Measurements from ENCODE around the gene RCOR3. TPM values are rescaled to one million over a fixed set of nuclear protein-coding genes. Genes with fewer than 3 reads are reported as not detected.

Gene RCOR3
- total and polyA plus RNA-seq, 2 donors from 2014 or later = 19.8 to 64.9 TPM

DNA sequence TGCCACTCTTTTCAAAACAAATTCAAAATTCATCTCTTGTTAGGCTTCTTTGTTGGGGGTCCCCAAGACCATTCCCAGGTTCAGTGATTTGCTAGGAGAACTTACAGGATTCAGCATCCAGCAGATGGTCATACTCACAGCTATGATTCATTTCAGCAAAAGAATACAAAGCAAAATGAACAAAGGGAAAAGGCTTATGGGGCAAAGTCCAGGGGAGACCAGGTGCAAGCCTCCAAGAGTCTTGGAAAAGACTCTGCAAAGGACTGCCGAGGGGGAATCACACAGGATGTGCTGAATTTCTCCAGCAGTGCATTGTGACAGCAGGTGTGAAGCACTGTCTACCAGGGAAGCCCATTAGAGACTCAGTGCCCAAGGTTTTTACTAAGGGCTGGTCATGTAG lies 74.7 kb downstream of the RCOR3 start:
- FAIRE-seq (no peak), DNase-seq (no peak)
- no peaks in the 10 kb centered on the region for H3K9me3 ChIP-seq (ENCODE audit: control insufficient read depth in 2 of 3, insufficient read depth in 1 of 3, low read length in 3 of 3)
- peaks cover 0 to 6% (median 5%) of the 10 kb centered on the region in 3 donors for H3K4me1 ChIP-seq (ENCODE audit: control insufficient read depth in 2 of 3, insufficient read depth in 2 of 3, low read depth in 1 of 3, low read length in 3 of 3)
- no peaks in the 10 kb centered on the region for H3K27me3 ChIP-seq (ENCODE audit: control insufficient read depth, insufficient read depth, low read length)
- no peaks in the 10 kb centered on the region for H3K36me3 ChIP-seq (ENCODE audit: control insufficient read depth in 2 of 3, insufficient read depth in 3 of 3, low read length in 3 of 3)
- TF ChIP-seq, protein P1, sequence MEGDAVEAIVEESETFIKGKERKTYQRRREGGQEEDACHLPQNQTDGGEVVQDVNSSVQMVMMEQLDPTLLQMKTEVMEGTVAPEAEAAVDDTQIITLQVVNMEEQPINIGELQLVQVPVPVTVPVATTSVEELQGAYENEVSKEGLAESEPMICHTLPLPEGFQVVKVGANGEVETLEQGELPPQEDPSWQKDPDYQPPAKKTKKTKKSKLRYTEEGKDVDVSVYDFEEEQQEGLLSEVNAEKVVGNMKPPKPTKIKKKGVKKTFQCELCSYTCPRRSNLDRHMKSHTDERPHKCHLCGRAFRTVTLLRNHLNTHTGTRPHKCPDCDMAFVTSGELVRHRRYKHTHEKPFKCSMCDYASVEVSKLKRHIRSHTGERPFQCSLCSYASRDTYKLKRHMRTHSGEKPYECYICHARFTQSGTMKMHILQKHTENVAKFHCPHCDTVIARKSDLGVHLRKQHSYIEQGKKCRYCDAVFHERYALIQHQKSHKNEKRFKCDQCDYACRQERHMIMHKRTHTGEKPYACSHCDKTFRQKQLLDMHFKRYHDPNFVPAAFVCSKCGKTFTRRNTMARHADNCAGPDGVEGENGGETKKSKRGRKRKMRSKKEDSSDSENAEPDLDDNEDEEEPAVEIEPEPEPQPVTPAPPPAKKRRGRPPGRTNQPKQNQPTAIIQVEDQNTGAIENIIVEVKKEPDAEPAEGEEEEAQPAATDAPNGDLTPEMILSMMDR (IDR thresholded peaks at IDR 0.05; ENCODE audit: borderline replicate concordance, extremely low read depth, insufficient read depth) = no peak
- no peak overlapping the region for H3K27ac ChIP-seq (ENCODE audit: low read depth in 2 of 2, low read length in 2 of 2)
- no peak overlapping the region for H3K9ac ChIP-seq (ENCODE audit: low read length in 3 of 3)
- intact Hi-C loops (cut with DNase I) = no loop called here
- no peak overlapping the region for H3K4me3 ChIP-seq (ENCODE audit: low read length in 3 of 3)

DNA sequence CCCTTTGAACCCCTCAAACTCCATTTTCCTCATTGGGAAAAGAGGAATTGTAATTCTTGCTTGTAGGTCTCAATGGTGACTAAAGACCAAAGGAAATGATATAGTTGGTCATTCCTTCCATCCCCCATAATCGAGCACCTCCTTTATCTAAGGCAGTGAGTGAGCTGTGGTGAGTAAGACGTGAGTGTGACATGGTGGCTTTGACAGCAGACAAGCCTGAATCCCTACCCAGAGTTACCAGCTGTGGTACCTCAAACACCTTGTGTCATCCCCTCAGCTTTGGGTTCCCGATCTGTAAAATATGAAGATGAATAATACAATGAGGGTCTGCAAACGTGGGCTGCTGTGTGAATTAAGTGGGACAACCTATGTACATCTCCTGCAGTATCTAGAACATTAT lies 75.8 kb downstream of the RCOR3 start:
- Histone ChIP-seq H3K9me3 (ENCODE audit: control insufficient read depth in 2 of 3, insufficient read depth in 1 of 3, low read length in 3 of 3) (no peaks in the 10 kb centered on the region), H3K27ac (ENCODE audit: low read depth in 2 of 2, low read length in 2 of 2) (no peak overlapping the region), H3K27me3 (ENCODE audit: control insufficient read depth, insufficient read depth, low read length) (no peaks in the 10 kb centered on the region), H3K4me3 (ENCODE audit: low read length in 3 of 3) (no peak overlapping the region), H3K36me3 (ENCODE audit: control insufficient read depth in 2 of 3, insufficient read depth in 3 of 3, low read length in 3 of 3) (no peaks in the 10 kb centered on the region), H3K4me1 (ENCODE audit: control insufficient read depth in 2 of 3, insufficient read depth in 2 of 3, low read depth in 1 of 3, low read length in 3 of 3) (peaks cover 0 to 5% (median 2%) of the 10 kb centered on the region in 3 donors), H3K9ac (ENCODE audit: low read length in 3 of 3) (no peak overlapping the region)
- no peak for FAIRE-seq
- TF ChIP-seq, protein P1 (IDR thresholded peaks at IDR 0.05; ENCODE audit: borderline replicate concordance, extremely low read depth, insufficient read depth) = no peak
- intact Hi-C loops (cut with DNase I) = no loop called here
- DNase-seq = no peak

DNA sequence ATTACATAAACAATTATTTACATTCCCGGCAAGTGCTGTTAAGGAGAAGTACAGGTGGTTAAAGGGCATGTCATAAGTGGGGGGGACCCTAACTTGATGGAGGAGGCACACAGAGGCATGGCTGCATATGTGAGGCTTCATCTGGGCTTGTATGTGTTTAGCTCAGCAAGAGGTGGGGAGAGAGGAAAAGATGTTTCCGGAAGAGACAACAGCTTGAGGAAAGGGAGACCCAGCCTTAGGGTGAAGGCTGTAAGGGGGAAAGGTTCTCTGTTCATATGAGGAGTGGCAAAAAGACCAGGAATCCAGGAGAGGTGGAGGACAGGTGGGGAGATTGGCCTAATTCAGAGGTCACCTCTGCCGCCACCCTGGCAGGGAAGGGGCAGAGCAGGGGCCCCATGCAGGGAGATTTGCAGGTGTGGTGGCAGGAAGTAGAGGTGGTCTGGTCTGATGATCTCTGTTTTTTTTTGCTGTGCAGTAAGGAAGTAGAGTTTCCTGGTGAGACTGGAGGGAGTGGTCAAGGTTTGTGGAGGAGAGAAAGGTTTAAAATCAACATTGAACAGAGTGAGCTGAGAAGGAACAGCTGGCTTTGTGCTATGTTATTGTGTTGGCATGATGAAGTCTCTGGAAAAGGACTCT lies 76.5 kb downstream of the RCOR3 start:
- Histone ChIP-seq H3K9me3 (ENCODE audit: control insufficient read depth in 2 of 3, insufficient read depth in 1 of 3, low read length in 3 of 3) (no peaks in the 10 kb centered on the region), H3K9ac (ENCODE audit: low read length in 3 of 3) (no peak overlapping the region), H3K27ac (ENCODE audit: low read depth in 2 of 2, low read length in 2 of 2) (no peak overlapping the region), H3K36me3 (ENCODE audit: control insufficient read depth in 2 of 3, insufficient read depth in 3 of 3, low read length in 3 of 3) (no peaks in the 10 kb centered on the region), H3K27me3 (ENCODE audit: control insufficient read depth, insufficient read depth, low read length) (no peaks in the 10 kb centered on the region), H3K4me1 (ENCODE audit: control insufficient read depth in 2 of 3, insufficient read depth in 2 of 3, low read depth in 1 of 3, low read length in 3 of 3) (peaks cover 0 to 5% (median 2%) of the 10 kb centered on the region in 3 donors), H3K4me3 (ENCODE audit: low read length in 3 of 3) (no peak overlapping the region)
- no peak for DNase-seq
- intact Hi-C loops (cut with DNase I) = no loop called here
- TF ChIP-seq, protein P1 (IDR thresholded peaks at IDR 0.05; ENCODE audit: borderline replicate concordance, extremely low read depth, insufficient read depth) = no peak
- no peak for FAIRE-seq

DNA sequence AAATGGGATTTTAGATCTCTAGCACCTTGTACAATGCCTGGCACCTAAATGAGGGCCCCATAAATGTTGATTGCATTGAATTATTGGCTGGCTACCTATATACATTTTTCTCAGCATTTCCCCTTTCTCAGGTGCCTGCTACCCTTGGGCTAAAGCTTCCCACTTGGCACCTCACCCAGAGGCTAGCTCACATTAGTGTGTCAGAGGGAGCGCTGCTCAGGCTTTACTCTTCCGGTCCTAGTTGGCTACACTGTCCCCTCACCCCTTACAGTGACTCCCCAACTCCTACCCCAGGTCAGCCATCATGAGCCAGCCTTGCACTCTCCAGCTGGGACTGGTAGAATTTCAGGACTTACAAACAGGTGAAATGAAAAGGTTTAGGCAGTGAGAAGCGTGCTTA lies 77.0 kb downstream of the RCOR3 start:
- H3K4me3 ChIP-seq (ENCODE audit: low read length in 3 of 3) = no peak overlapping the region
- no peaks in the 10 kb centered on the region for H3K9me3 ChIP-seq (ENCODE audit: control insufficient read depth in 2 of 3, insufficient read depth in 1 of 3, low read length in 3 of 3)
- no peaks in the 10 kb centered on the region for H3K27me3 ChIP-seq (ENCODE audit: control insufficient read depth, insufficient read depth, low read length)
- DNase-seq = no peak
- H3K36me3 ChIP-seq (ENCODE audit: control insufficient read depth in 2 of 3, insufficient read depth in 3 of 3, low read length in 3 of 3) = no peaks in the 10 kb centered on the region
- intact Hi-C loops (cut with DNase I) = no loop called here
- H3K9ac ChIP-seq (ENCODE audit: low read length in 3 of 3) = no peak overlapping the region
- no peak for FAIRE-seq
- TF ChIP-seq, protein P1 (IDR thresholded peaks at IDR 0.05; ENCODE audit: borderline replicate concordance, extremely low read depth, insufficient read depth) = no peak
- H3K4me1 ChIP-seq (ENCODE audit: control insufficient read depth in 2 of 3, insufficient read depth in 2 of 3, low read depth in 1 of 3, low read length in 3 of 3) = peaks cover 0 to 5% (median 2%) of the 10 kb centered on the region in 3 donors
- H3K27ac ChIP-seq (ENCODE audit: low read depth in 2 of 2, low read length in 2 of 2) = no peak overlapping the region
